A549 (cell line): ENCODE measurements around the gene PRDM15.

Experiments
- EP300 ChIP-seq, 2 experiments: fragments of >200 bp; sonication (Bioruptor Twin); formaldehyde crosslinking; IDR thresholded peaks; 2 replicates in 1 of 2; 3 replicates in 1 of 2; pipeline ENCODE4 v1.6.1; 2016 to 2017
- MAX ChIP-seq: IDR thresholded peaks from 2 replicates; pipeline ENCODE4 v1.6.1; 2012
- NFE2L2 ChIP-seq: fragments of 150-350 bp; conservative IDR thresholded peaks from 2 replicates; pipeline ENCODE4 v1.6.1; 2014; ENCODE audit warnings: low read length
- REST ChIP-seq: fragments of 200-600 bp; sonication (generic); IDR thresholded peaks from 2 replicates; pipeline ENCODE4 v1.6.1; 2016; ENCODE audit warnings: antibody characterized with exemption, mild to moderate bottlenecking, moderate library complexity
- TF ChIP-seq, protein P1 (sequence below): fragments of >200 bp; sonication (Bioruptor Twin); formaldehyde crosslinking; IDR thresholded peaks from 3 replicates; pipeline ENCODE4 v1.5.1; 2016

DNA sequence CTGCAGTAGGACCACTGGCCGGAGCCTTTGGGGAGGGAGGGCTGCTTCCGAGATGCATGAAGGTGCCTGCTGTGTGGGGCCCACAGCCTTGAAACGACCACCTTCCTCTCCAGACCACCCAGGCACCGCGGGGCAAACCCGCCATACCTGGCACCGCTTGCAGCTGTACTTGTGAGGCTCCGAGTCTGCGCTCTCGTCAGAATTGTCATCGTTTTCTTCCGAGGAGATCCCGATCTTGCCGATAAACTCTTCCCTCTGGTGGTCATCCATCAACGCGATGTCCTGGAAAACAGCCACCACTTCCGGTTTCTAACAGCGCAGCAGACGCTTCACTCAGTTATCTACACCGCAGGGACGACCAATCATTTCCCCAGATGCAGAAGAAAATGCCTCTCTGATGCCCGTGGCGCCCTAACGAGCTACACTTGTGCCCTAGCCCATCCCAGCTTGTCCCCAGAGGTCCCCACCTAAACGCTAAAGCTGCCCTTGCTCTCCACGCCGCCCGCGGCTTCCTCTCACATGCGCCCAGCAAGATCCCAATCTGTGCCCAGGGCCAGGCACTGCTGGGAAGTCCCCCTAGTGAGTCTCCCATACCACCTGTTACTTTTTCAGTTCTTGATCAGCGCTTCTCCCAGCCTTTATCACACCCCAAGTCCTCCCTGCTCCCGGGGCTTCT is 57.2 kb downstream of the PRDM15 start:
- TF ChIP-seq MAX (no peak), NFE2L2 (no peak), REST (no peak), EP300 (IDR thresholded peaks at IDR 0.05) (no peak)
- TF ChIP-seq, protein P1, sequence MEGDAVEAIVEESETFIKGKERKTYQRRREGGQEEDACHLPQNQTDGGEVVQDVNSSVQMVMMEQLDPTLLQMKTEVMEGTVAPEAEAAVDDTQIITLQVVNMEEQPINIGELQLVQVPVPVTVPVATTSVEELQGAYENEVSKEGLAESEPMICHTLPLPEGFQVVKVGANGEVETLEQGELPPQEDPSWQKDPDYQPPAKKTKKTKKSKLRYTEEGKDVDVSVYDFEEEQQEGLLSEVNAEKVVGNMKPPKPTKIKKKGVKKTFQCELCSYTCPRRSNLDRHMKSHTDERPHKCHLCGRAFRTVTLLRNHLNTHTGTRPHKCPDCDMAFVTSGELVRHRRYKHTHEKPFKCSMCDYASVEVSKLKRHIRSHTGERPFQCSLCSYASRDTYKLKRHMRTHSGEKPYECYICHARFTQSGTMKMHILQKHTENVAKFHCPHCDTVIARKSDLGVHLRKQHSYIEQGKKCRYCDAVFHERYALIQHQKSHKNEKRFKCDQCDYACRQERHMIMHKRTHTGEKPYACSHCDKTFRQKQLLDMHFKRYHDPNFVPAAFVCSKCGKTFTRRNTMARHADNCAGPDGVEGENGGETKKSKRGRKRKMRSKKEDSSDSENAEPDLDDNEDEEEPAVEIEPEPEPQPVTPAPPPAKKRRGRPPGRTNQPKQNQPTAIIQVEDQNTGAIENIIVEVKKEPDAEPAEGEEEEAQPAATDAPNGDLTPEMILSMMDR: no peak
